HL-60 (cell line): ENCODE measurements around the gene NCK2.

Source experiments
- CTCF ChIP-seq: IDR thresholded peaks from one replicate; pipeline ENCODE4 v1.5.1; 2011; ENCODE audit warnings: low read length, control low read depth, inconsistent platforms; ENCODE audit not compliant: insufficient read depth
- GABPA ChIP-seq: IDR thresholded peaks from 2 replicates; pipeline ENCODE4 v1.6.1; 2012; ENCODE audit warnings: low read depth
- POLR2AphosphoS5 ChIP-seq: IDR thresholded peaks from 2 replicates; pipeline ENCODE4 v1.6.1; 2012; ENCODE audit warnings: low read depth
- REST ChIP-seq: IDR thresholded peaks from 2 replicates; pipeline ENCODE4 v1.6.1; 2012; ENCODE audit warnings: low read depth; ENCODE audit not compliant: insufficient replicate concordance
- SPI1 ChIP-seq: IDR thresholded peaks from 2 replicates; pipeline ENCODE4 v1.6.1; 2012; ENCODE audit warnings: low read depth, mild to moderate bottlenecking, borderline replicate concordance

- no peak for TF ChIP-seq GABPA
- TF ChIP-seq SPI1, result no peak
- no peak for TF ChIP-seq CTCF
- no peak for TF ChIP-seq POLR2AphosphoS5
- no peak for TF ChIP-seq REST
These were observed 67.7 kb downstream of the NCK2 start for GRCh38 chr2:105812180-105813044.
